Non-pigmented ciliary epithelial cell (primary cell): ENCODE data around the gene AUTS2.
"Not testable (repeated sequence)": the region's sequence is repeated elsewhere in the genome, so short reads cannot be mapped to it uniquely, and the experiment has no call there.

Experiments used
- DNase-seq: peaks from one replicate; pipeline ENCODE4 v3.0.0-alpha.2; 2010; ENCODE audit warnings: low read depth

Gene AUTS2

GRCh38 chr7:70723339-70723738 lies 1125.1 kb downstream of the AUTS2 start:
- DNase-seq = no peak

- no peak for DNase-seq
Observed at GRCh38 chr7:70725448-70725847, 1127.2 kb downstream of the AUTS2 start.

- DNase-seq = no peak
Observed at GRCh38 chr7:70726294-70726693, 1128.0 kb downstream of the AUTS2 start.

GRCh38 chr7:70726951-70727378 lies 1128.7 kb downstream of the AUTS2 start:
- no peak for DNase-seq

- no peak for DNase-seq
Observed at GRCh38 chr7:70727861-70728260, 1129.6 kb downstream of the AUTS2 start.

GRCh38 chr7:70728872-70729552 lies 1130.7 kb downstream of the AUTS2 start:
- DNase-seq = no peak

- DNase-seq = not testable (repeated sequence)
Observed at GRCh38 chr7:70729553-70730157, 1131.4 kb downstream of the AUTS2 start.

GRCh38 chr7:70730451-70731110 lies 1132.3 kb downstream of the AUTS2 start:
- no peak for DNase-seq

- DNase-seq = no peak
Observed at GRCh38 chr7:70733090-70733489, 1134.8 kb downstream of the AUTS2 start.

GRCh38 chr7:70734411-70734810 lies 1136.1 kb downstream of the AUTS2 start:
- no peak for DNase-seq

- no peak for DNase-seq
Observed at GRCh38 chr7:70735313-70735712, 1137.0 kb downstream of the AUTS2 start.

- peak; percentile 64 for DNase-seq
Observed at GRCh38 chr7:70736715-70737460, 1138.6 kb downstream of the AUTS2 start.

- DNase-seq = no peak
Observed at GRCh38 chr7:70738151-70738885, 1140.0 kb downstream of the AUTS2 start.

GRCh38 chr7:70739646-70740210 lies 1141.5 kb downstream of the AUTS2 start:
- no peak for DNase-seq

GRCh38 chr7:70741666-70742065 lies 1143.4 kb downstream of the AUTS2 start:
- DNase-seq = no peak

- no peak for DNase-seq
Observed at GRCh38 chr7:70743531-70744325, 1145.5 kb downstream of the AUTS2 start.

- no peak for DNase-seq
Observed at GRCh38 chr7:70744492-70744891, 1146.2 kb downstream of the AUTS2 start.

GRCh38 chr7:70749831-70750230 lies 1151.6 kb downstream of the AUTS2 start:
- DNase-seq = no peak

GRCh38 chr7:70751895-70752294 lies 1153.6 kb downstream of the AUTS2 start:
- no peak for DNase-seq

GRCh38 chr7:70752794-70753241 lies 1154.5 kb downstream of the AUTS2 start:
- peak; percentile 37 for DNase-seq

GRCh38 chr7:70756789-70757188 lies 1158.5 kb downstream of the AUTS2 start:
- DNase-seq = no peak
